ENCODE results near the gene DENND2A. TPM values are rescaled to one million over a fixed set of nuclear protein-coding genes. Genes with fewer than 3 reads are reported as not detected.

The DENND2A gene
- total RNA-seq, 1 donor from 2014 or later = 14.4 TPM

DNA sequence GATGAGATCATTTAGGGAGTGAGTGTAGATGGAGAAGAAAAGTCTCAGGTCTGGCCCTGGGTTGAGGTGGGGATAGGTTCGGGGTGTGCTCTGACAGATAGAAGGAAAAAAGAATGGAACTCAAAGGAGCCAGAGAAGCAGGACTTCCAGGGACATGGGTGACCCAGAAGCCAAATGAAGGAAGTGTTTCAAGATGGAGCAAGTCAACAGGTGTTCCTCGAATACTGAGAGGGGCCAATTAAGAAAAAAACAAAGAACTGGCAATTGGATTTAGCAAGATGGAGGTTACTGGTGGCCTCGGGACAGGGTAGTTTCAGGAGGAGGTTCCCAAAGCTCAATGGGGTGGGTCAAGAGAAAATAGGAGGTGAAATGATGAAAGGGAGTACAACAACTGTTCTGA, 40.3 kb downstream of the DENND2A start:
- ATAC-seq (no peak), DNase-seq (no peak)
- intact Hi-C loops (cut with micrococcal nuclease) = no loop called here

DNA sequence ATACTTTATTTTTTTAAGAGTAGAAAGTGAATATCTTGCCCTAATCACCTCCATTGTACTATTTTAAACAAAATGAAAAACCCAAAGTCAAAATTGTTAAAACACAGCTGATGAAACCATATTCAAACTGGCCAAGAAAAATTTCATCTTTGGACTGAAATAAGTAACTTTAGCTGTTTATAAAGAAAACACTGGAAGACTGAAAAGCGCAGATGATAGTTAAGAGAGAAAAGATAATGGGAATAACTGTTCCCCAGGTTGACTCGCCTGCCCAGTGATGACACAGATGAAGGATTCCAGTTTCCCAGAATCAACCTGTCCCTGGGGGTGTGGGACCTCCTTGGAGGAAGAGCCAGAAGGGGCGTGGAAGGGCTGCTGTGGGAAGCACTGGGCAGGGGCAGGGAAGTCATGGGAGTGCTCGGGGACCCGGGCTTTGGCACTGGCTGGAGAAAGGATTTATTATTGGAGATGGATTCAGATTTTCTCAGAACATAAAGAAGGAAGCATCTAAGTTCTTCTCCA, 43.1 kb downstream of the DENND2A start:
- DNase-seq (peak; percentile 46), ATAC-seq (peak; percentile 70)
- intact Hi-C loops (cut with micrococcal nuclease) = no loop called here

DNA sequence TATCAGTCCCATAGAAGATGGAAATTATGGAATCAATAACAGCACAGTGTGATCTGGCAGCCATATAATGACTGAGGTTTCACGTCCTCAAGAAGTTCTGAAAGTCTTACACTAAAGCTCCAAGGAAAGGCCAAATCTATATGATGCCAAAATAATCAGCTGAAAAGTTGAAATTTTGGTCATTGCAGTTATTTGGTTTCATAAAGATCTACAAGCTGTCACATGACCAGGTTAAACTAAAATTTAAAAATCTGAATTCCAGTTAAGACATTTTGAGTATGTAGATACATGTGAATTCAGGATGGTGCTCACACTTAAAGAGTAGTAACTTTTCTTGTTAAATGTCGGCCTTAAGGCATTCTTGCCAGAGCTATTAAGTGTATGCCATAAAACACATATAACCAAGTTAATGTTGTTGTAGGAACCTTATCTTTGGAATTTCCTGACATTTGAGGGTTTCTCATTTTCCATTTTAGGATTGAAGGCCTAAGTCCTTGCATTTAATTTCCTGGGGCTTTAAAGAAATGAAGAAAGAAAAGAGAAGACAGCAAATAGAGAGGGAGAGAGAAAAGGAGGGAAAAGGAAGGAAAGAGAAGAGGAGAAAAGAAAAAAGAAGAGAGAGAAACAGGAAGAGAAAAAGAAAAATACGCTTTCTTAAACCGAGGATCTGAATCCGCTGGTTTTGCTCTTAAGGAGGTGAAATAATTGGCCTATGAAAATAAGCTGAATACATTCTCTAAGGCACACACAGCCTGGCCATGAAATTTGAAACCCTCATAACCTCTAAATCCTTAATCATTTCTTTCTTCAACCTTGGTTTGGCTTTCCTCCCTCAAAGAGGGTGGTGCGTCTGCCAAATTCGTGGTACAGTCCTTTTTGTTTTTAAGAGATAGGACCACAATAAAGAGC, 43.8 kb downstream of the DENND2A start:
- ATAC-seq = peak; percentile 38
- DNase-seq = no peak
- intact Hi-C loops (cut with micrococcal nuclease) = no loop called here

DNA sequence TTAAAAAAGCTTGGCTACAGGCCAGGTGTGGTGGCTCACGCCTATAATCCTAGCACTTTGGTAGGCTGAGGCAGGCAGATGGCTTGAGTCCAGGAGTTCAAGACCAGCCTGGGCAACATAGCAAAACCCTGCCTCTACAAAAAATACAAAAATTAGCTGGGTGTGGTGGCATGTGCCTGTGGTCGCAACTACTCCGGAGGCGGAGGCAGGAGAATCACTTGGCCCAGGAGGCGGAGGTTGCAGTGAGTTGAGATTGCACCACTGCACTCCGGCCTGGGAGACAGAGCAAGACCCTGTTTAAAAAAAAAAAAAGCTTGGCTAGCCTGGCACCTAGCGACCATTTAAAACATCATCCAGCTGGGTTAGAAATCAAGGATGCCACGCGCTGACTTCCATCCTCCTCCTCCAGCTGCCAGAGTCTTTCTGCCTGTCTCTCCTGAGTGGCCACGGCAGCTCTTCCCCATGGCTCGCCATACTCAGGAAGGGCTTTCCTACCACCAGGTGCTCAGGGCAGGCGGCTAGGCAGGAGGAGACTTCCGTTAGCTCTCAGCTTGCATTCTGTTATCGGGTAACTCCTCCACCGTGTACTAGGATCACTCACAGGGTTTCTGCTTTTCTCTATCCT, 45.0 kb downstream of the DENND2A start:
- ATAC-seq (peak; percentile 30), DNase-seq (no peak)
- intact Hi-C loops (cut with micrococcal nuclease) = no loop called here

DNA sequence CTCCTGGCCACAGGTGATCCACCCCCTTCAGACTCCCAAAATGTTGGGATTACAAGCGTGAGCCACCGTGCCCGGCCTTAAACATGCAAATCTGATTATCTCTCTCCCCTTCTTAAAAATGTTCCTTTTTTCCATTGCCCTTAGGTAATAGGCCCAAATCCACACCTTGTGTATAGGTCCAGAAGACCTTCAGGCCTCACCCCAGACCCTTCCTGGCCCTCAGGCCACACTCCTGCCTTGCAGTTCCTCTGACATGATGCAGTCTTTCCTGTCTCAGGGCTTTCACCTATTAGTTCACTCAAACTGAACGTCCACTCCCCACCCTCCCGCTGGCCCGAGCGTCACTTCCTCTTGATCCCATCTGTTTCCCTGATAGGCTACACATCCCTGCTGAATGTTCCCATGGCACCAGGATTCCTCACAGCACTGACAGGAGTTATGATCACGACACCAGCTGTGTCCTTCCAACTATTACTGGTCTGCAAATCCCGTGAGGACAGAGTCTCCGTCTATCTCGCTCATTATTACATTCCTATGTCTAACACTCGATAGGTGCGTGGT, 46.4 kb downstream of the DENND2A start:
- intact Hi-C loops (cut with micrococcal nuclease) = no loop called here

DNA sequence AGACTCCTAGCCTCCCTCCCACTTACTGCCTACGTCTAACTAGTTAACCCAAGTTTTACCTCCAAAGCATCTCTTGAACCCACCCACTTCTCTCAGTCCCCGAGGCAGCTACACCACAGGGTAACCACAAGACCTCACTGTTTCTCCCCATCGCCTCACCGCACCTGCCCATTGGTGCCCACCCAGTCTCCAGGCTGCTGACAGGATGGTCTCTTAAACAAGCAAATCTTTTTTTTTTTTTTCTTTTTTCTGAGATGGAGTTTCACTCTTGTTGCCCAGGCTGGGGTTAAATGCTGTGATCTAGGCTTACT, 47.0 kb downstream of the DENND2A start:
- no peak for ATAC-seq
- intact Hi-C loops (cut with micrococcal nuclease) = no loop called here
- DNase-seq = no peak

More for the DNA sequence above, 46.4 kb downstream of the DENND2A start:
- DNase-seq (peak; percentile 61), ATAC-seq (peak; percentile 53)

DNA sequence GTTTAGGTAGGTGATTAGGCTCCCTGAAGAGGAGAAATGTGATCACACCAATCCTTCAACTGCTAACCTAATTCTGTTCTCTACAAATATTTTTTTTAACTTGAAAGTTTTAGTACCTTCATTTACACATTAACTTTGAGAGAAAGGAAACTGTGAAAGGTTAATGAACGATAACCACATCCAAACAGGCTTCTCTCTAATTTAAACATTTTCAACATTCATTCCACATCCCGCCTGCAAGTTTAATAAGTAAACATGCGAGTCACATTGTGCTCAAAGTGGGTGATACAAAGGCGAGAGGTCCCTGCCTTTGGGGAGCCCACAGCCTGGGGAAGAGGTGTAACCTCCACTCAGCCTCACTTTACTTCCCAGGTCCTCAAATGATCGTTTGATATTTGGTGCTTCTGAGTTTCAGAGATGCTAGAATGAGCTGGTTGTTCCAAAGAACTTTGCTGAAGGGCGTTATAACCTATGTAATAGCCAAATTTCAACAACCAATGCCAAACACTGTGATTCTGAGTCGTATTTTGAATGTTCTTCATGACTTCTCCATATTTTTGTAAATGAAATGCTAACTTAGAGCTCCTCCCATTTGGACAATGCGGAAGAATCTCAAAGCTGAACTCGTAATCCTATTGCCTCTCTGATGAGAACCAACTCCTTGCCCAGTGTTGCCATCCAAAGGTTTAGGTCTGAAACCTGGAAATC, 47.5 kb downstream of the DENND2A start:
- ATAC-seq (no peak), DNase-seq (no peak)
- intact Hi-C loops (cut with micrococcal nuclease) = no loop called here

DNA sequence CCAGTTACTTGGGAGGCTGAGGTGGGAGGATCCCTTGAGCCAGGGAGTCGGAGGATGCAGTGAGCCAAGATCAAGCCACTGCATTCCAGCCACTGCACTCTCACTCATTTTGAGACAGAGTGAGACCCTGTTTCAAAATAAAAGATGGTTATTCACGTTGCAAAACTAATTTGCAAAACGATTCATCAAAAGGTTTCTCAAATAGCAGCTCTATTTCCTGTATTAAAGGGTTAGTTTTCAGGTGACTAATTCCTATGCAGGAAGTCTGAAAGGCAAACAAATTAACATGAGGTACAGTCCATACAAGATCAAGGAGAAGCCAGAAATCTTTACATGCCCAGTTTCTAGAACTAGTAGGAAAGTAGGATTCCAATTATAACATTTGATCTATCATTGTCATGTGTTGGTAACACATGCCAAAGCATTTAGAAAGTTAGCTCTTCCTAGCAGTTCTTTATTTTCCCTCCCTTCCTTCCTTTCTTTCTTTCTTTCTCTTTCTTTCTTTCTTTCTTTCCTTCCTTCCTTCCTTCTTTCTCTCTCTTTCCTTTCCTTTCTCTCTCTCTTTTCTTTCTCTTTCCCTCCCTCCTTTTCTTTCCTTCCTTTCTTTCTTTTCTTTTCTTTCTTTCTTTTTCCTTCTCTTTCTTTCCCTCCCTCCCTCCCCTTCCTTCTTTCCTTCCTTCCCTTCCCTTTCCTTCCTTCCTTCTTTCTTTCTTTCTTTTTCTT, 49.3 kb downstream of the DENND2A start:
- DNase-seq = no peak
- intact Hi-C loops (cut with micrococcal nuclease) = no loop called here
- no peak for ATAC-seq

DNA sequence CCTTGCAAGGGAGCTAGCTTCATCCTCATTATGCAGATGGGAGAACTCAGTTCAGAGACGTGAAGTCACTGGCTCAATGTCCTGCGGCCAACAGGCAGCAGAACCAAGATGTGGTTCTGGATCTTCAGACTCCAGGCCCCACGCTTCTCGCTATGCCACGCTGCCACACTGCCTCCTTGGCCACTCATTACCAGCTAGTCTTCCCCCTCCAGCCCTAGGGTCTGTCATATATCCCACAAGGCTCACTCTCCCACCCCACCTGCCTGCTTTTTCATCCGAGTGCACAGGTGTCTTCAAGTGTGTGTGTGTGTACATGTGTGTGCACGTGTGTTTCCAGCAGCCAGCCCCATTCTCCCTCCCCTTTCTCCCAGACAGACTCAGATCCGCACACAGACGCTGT, 53.4 kb downstream of the DENND2A start:
- intact Hi-C loops (cut with micrococcal nuclease) = no loop called here
- no peak for ATAC-seq
- DNase-seq = no peak

DNA sequence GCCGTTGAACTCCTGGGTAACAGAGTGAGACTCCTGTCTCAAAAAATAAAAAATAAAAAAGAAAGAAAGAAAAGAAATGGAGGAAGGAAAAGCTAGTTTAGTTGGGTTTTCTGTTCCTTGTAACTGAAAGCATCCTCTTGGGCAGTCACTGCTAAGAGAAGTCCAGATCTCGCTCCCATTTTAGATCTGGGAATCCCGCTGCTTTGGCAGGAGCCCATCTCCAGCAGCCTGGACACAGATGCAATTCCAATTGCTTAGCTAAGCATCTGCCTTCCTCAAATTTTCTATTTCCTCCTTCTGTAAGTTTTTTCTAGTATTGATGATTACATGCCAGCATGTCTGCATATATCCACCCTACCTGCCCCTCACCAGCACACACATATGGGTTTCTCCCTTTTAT, 54.1 kb downstream of the DENND2A start:
- intact Hi-C loops (cut with micrococcal nuclease) = no loop called here
- ATAC-seq (peak; percentile 61), DNase-seq (peak; percentile 51)

DNA sequence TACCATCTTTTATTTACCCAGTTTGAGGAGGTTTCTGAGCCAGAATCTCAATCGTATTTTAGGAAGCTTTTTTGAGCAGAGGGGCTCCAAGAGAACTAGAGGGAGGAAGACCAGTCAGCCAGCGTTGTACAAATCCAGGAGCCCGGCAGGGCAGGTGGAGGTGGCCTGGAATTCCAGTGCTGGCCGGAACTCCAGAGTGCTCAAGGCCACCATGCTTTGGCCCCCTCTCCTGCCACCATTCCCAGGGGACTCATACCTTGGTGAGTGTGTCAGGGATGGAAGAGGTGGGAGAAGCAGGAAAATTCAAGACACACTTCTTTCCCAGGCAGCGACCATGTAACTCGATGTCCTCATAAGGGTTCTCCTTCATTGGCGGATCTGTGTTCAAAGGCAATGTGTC, 55.3 kb downstream of the DENND2A start:
- ATAC-seq (no peak), DNase-seq (no peak)
- intact Hi-C loops (cut with micrococcal nuclease) = no loop called here

DNA sequence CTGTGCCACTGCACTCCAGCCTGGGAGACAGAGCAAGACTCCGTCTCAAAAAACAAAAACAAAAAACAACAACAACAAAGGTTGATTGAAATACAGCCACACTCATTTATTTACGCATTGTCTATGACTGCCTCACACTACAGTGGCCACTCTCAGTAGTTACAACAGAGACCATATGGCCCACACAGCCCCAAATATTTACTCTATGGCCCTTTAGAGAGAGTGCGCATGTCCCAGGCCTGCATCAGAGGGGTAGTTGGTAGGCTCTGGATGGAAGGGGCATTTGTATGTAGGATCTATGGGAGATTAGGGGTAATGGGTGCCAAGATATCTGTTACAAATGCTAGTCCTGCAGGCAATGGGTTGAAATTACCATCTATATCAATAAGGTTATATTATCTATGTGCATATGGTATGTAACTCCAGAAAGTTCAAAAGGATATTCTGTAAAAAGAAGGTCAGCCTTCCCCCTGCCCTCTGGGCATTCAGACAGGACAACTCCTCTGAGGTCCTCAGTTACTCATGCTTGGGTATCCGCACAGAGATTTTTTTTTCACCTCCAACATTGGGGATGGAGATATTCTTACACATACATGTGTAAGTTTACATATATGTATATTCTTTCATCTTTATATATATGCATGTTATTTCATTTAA, 56.3 kb downstream of the DENND2A start:
- DNase-seq (no peak), ATAC-seq (no peak)

DNA sequence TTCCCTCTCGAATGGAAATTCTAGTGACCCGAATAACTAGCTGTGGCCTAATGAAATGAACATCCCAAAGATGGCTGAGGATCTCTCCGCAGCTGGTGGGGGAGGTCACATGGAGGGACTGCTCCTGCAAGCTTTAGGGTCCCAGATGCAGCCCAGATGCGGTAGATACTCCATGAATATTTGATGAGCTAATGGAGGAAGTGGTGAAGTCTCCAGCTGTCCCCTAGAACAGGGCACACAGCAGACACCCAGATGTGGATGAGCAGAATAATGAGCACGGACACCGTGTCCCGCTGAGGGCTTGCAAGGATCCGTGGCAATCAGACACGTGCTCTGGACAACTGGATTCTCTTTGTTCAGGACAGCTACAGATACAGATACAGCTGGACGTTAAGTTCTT, 59.2 kb downstream of the DENND2A start:
- intact Hi-C loops (cut with micrococcal nuclease) = no loop called here
- DNase-seq (no peak), ATAC-seq (no peak)

More for the DNA sequence above, 56.3 kb downstream of the DENND2A start:
- intact Hi-C loops (cut with micrococcal nuclease) = no loop called here

DNA sequence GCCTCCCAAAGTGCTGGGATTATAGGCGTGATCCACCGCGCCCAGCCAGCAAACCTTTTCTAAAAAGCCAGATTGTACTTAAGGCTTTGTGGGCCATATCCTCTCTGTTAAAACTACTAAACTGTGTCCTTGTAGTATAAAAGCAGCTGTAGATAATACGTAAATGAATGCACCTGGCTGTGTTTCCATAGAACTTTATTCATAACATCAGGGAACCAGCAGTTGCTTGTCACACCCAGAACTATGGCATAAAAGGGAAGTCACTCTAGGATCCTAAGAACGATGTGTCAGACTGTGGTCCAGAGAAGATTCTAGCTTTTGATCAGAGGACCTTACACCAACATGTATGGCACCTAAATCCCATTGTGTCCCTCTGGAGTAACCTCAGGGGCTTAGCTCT, 63.0 kb downstream of the DENND2A start:
- ATAC-seq (no peak), DNase-seq (no peak)
- intact Hi-C loops (cut with micrococcal nuclease) = no loop called here

DNA sequence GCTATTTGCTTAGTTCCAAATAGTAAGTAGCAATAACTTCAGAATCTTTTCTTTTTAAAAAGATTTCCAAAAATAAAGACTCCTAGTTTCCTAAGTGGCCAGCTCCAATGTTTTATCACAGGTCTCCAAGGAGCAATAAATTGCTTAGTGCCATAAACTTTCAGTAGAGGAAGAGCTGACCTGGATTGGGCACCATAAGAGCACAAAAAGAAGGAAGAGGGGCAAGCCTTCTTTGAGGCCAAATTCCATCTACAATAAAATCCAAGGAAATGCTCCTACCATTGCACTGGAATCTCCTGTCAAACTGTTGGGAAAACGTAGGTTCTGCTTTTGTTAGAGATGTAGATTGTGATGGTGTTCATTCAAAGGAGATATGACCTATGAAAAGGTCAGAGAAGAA, 64.0 kb downstream of the DENND2A start:
- ATAC-seq (no peak), DNase-seq (no peak)
- intact Hi-C loops (cut with micrococcal nuclease) = no loop called here

DNA sequence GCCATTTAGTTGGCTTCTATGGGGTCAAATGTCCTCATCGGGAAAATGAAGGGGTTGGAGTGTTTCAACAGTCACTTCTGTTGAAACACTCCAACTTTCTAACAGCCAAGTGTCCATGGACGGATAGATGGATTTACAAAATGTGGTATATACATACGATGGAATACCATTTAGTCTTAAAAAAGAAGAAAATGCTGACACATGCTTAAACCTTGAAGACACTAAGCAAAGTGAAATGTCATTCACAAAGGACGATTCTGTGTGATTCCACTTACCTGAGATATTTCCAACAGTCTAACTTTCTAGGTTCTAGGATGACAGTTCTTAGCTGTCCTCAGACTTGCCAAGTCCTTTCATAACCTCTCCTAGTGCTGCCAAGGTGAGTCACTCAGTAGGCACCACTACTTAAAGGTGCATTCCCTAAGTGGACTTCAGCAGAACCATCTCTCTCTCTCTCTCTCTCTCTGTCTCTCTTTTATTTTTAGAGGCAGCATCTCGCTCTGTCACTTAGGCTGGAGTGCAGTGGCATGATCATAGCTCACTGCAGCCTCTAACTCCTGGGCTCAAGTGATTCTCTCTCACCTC, 69.0 kb downstream of the DENND2A start:
- no peak for ATAC-seq
- intact Hi-C loops (cut with micrococcal nuclease) = no loop called here
- DNase-seq = no peak

DNA sequence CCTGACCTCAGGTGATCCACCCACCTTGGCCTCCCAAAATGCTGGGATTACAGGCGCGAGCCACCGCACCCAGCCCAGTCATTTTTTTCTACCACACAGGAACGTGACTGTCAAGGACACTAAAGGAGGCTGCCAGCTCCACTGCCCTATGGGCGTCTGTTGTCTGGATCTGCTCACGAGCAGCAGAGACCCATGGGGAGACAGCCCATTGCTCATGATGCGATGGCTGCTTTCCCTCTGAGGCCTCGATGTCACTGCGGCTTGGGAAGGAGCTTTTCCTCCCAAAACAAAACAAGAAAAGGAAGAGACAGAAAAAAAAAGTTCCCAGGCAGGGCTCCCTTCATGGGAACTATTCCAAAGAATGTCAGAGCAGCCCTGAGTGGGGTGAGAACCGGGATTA, 70.5 kb downstream of the DENND2A start:
- ATAC-seq (no peak), DNase-seq (peak; percentile 39)
- intact Hi-C loops (cut with micrococcal nuclease) = no loop called here
